Neural progenitor cell (in vitro differentiated cells): ENCODE measurements around the gene SPOCK3. TPM values are rescaled to one million over a fixed set of nuclear protein-coding genes. Genes with fewer than 3 reads are reported as not detected.

ENCODE experiments used
- DNase-seq: peaks from one replicate; pipeline ENCODE4 v3.0.0-alpha.2; 2016; ENCODE audit warnings: low spot score
- H2AFZ ChIP-seq: fragments of 200-600 bp; sonication (generic); replicated peaks from 2 replicates; pipeline ENCODE4 v1.6.1; 2016; ENCODE audit warnings: antibody characterized with exemption
- H3F3A ChIP-seq: fragments of 200-600 bp; sonication (generic); 2 replicates; pipeline ENCODE4 v1.6.1; 2016; ENCODE audit warnings: antibody characterized with exemption, low read depth
- H3K27ac ChIP-seq: fragments of 200-600 bp; sonication (generic); 2 replicates; pipeline ENCODE4 v1.5.1; 2016; ENCODE audit warnings: mild to moderate bottlenecking
- H3K27me3 ChIP-seq: fragments of 200-600 bp; sonication (generic); 2 replicates; pipeline ENCODE4 v1.6.1; 2016; ENCODE audit warnings: mild to moderate bottlenecking, moderate library complexity
- H3K36me3 ChIP-seq: fragments of 200-600 bp; sonication (generic); 2 replicates; pipeline ENCODE4 v1.5.1; 2016
- H3K4me1 ChIP-seq: fragments of 200-600 bp; sonication (generic); 2 replicates; pipeline ENCODE4 v1.6.1; 2016; ENCODE audit warnings: mixed run types
- H3K4me2 ChIP-seq: fragments of 200-600 bp; sonication (generic); 2 replicates; pipeline ENCODE4 v1.6.1; 2016
- H3K4me3 ChIP-seq: fragments of 200-600 bp; sonication (generic); 2 replicates; pipeline ENCODE4 v1.5.1; 2016
- H3K79me2 ChIP-seq: fragments of 200-600 bp; sonication (generic); 2 replicates; pipeline ENCODE4 v1.6.1; 2016; ENCODE audit warnings: low read depth
- H3K9ac ChIP-seq: fragments of 200-600 bp; sonication (generic); 2 replicates; pipeline ENCODE4 v1.6.1; 2016
- H3K9me3 ChIP-seq: fragments of 200-600 bp; sonication (generic); 2 replicates; pipeline ENCODE4 v1.5.1; 2016; ENCODE audit warnings: low read depth
- H4K20me1 ChIP-seq: fragments of 200-600 bp; sonication (generic); 2 replicates; pipeline ENCODE4 v1.6.1; 2016; ENCODE audit warnings: low read depth
- H3K27ac Mint-ChIP-seq: 3 replicates; pipeline ENCODE4 v1.8.0; 2021; ENCODE audit warnings: mixed read lengths
- H3K27me3 Mint-ChIP-seq: 2 replicates; pipeline ENCODE4 v1.8.0; 2022; ENCODE audit warnings: low read depth, mild to moderate bottlenecking, inconsistent platforms, moderate library complexity, mixed read lengths; ENCODE audit not compliant: insufficient read depth
- H3K36me3 Mint-ChIP-seq: 3 replicates; pipeline ENCODE4 v1.8.0; 2021; ENCODE audit warnings: mixed read lengths
- H3K4me1 Mint-ChIP-seq: 3 replicates; pipeline ENCODE4 v1.8.0; 2021; ENCODE audit warnings: mixed read lengths
- H3K4me3 Mint-ChIP-seq: 3 replicates; pipeline ENCODE4 v1.8.0; 2021; ENCODE audit warnings: mild to moderate bottlenecking, moderate library complexity, mixed read lengths
- H3K9me3 Mint-ChIP-seq: 3 replicates; pipeline ENCODE4 v1.8.0; 2020; ENCODE audit warnings: mixed read lengths
- EZH2 ChIP-seq: fragments of 200-600 bp; sonication (generic); IDR thresholded peaks from 2 replicates; pipeline ENCODE4 v1.6.1; 2017; ENCODE audit warnings: antibody characterized with exemption, mild to moderate bottlenecking, moderate library complexity
- EZH2phosphoT487 ChIP-seq: fragments of 200-600 bp; sonication (generic); IDR thresholded peaks from 2 replicates; pipeline ENCODE4 v1.6.1; 2017; ENCODE audit warnings: antibody characterized with exemption
- total RNA-seq: library from RNA; depleted of rRNA; stranded (reverse); fragments of >200 nt; gene quantifications from 2 replicates; pipeline ENCODE4 v1.2.3, GENCODE V29; 2015; ENCODE audit warnings: low replicate concordance
- TF ChIP-seq, protein P1 (sequence below): fragments of 200-600 bp; sonication (generic); IDR thresholded peaks from 2 replicates; pipeline ENCODE4 v1.5.1; 2017; ENCODE audit warnings: antibody characterized with exemption, mild to moderate bottlenecking

SPOCK3 gene
- total RNA-seq, 1 donor from 2014 or later, result 0.21 TPM

DNA sequence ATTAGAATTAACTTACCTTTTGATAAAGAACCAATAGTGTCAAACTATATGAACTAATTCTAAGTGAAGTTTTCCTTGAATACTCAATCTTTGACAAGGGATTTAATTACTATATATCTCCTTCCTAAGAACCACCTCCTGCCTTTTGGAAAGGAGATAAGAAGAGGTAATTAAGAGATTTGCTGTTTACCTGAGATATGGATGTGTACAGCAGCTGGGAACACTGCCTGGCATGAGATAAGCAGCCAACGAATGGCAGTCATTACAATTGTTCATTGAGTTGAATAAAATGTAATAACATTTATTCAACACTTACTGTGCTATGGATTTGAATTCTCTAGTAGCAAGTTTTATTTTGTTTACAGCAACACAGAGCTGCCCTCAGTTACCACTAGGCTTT, 407.1 kb downstream of the SPOCK3 start:
- Mint-ChIP-seq H3K4me1 (peaks cover 5% of the 10 kb centered on the region), H3K9me3 (no peaks in the 10 kb centered on the region), H3K36me3 (no peaks in the 10 kb centered on the region), H3K27ac (no peak overlapping the region), H3K27me3 (no peaks in the 10 kb centered on the region), H3K4me3 (no peak overlapping the region)
- Histone ChIP-seq H3K27ac (no peak overlapping the region), H3K79me2 (no peaks in the 10 kb centered on the region), H3K4me3 (no peak overlapping the region), H3K36me3 (no peaks in the 10 kb centered on the region), H4K20me1 (no peaks in the 10 kb centered on the region), H3K9ac (no peak overlapping the region), H3K4me1 (no peaks in the 10 kb centered on the region), H2AFZ (no peak overlapping the region), H3K4me2 (no peak overlapping the region), H3F3A (no peaks in the 10 kb centered on the region), H3K9me3 (no peaks in the 10 kb centered on the region), H3K27me3 (no peaks in the 10 kb centered on the region)
- DNase-seq, result no peak
- TF ChIP-seq, protein P1, sequence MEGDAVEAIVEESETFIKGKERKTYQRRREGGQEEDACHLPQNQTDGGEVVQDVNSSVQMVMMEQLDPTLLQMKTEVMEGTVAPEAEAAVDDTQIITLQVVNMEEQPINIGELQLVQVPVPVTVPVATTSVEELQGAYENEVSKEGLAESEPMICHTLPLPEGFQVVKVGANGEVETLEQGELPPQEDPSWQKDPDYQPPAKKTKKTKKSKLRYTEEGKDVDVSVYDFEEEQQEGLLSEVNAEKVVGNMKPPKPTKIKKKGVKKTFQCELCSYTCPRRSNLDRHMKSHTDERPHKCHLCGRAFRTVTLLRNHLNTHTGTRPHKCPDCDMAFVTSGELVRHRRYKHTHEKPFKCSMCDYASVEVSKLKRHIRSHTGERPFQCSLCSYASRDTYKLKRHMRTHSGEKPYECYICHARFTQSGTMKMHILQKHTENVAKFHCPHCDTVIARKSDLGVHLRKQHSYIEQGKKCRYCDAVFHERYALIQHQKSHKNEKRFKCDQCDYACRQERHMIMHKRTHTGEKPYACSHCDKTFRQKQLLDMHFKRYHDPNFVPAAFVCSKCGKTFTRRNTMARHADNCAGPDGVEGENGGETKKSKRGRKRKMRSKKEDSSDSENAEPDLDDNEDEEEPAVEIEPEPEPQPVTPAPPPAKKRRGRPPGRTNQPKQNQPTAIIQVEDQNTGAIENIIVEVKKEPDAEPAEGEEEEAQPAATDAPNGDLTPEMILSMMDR, result no peak
- TF ChIP-seq EZH2, result no peak
- no peak for TF ChIP-seq EZH2phosphoT487

DNA sequence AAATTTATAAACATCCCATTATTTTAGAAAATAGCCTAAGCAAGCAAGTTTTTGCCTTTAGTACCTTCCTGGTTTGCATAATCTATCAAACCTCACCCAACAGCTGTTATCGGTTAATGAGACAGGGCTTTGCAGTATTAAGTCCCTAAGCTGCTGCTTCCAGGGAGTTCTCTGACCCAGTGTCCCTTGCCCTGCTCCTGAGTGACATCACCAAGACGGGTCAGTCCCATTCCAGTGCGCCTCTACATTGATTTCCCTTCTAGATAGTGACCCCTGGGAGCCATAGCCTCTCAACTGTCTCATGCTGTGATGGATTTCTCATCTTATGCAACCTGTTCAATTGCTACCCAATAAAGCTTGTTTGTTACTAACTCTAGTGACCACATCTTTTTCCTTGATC, 410.4 kb downstream of the SPOCK3 start:
- no peak overlapping the region for H3K27ac Mint-ChIP-seq

DNA sequence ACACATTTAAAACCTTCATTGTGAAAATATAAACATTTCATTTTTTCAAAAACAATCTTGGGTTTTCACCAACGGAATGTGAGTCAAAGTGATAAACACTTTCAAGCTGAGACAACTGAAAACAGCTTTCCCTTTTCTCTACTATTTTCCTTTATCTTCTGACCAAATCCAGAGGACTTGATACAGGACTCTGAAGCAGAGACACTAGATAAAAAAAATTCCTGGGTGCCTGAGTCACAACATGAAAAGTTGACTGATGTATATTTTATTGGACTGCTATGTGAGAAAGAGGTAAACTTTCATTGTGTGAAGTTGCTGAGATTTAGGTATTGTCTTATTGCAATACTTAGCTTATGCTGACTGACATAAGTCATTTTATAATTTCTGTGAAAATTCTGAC, 411.2 kb downstream of the SPOCK3 start:
- no peak overlapping the region for H2AFZ ChIP-seq
- H3K4me1 Mint-ChIP-seq, result peaks cover 6% of the 10 kb centered on the region
- no peak overlapping the region for H3K4me2 ChIP-seq
- no peaks in the 10 kb centered on the region for H3K27me3 ChIP-seq
- no peaks in the 10 kb centered on the region for H3K27me3 Mint-ChIP-seq
- no peaks in the 10 kb centered on the region for H3K9me3 ChIP-seq
- H3K27ac Mint-ChIP-seq, result no peak overlapping the region
- TF ChIP-seq, protein P1, result no peak
- TF ChIP-seq EZH2phosphoT487 (no peak), EZH2 (no peak)
- H3K27ac ChIP-seq, result no peak overlapping the region
- no peaks in the 10 kb centered on the region for H3K36me3 Mint-ChIP-seq
- no peaks in the 10 kb centered on the region for H3K36me3 ChIP-seq
- DNase-seq, result no peak
- H3K79me2 ChIP-seq, result no peaks in the 10 kb centered on the region
- H3K4me1 ChIP-seq, result no peaks in the 10 kb centered on the region
- H3K9ac ChIP-seq, result no peak overlapping the region
- H3K4me3 ChIP-seq, result no peak overlapping the region
- H4K20me1 ChIP-seq, result no peaks in the 10 kb centered on the region
- H3K4me3 Mint-ChIP-seq, result no peak overlapping the region
- no peaks in the 10 kb centered on the region for H3K9me3 Mint-ChIP-seq
- no peaks in the 10 kb centered on the region for H3F3A ChIP-seq

More for the DNA sequence above, 410.4 kb downstream of the SPOCK3 start:
- H3K27me3 Mint-ChIP-seq, result no peaks in the 10 kb centered on the region
- Histone ChIP-seq H3K4me2 (no peak overlapping the region), H3K27ac (no peak overlapping the region), H3F3A (no peaks in the 10 kb centered on the region), H3K9me3 (no peaks in the 10 kb centered on the region), H3K79me2 (no peaks in the 10 kb centered on the region), H3K36me3 (no peaks in the 10 kb centered on the region), H3K9ac (no peak overlapping the region), H4K20me1 (no peaks in the 10 kb centered on the region), H3K4me3 (no peak overlapping the region), H2AFZ (no peak overlapping the region), H3K4me1 (no peaks in the 10 kb centered on the region), H3K27me3 (no peaks in the 10 kb centered on the region)
- no peaks in the 10 kb centered on the region for H3K9me3 Mint-ChIP-seq
- TF ChIP-seq EZH2 (no peak), EZH2phosphoT487 (no peak)
- TF ChIP-seq, protein P1, result no peak
- H3K4me3 Mint-ChIP-seq, result no peak overlapping the region
- DNase-seq, result no peak
- H3K4me1 Mint-ChIP-seq, result peaks cover 6% of the 10 kb centered on the region
- no peaks in the 10 kb centered on the region for H3K36me3 Mint-ChIP-seq
